HEK293T (cell line): Measurements from ENCODE around the gene TAS2R38.
"Not testable (repeated sequence)": the region's sequence is repeated elsewhere in the genome, so short reads cannot be mapped to it uniquely, and the experiment has no call there.

Source experiments
- ARNT ChIP-seq: fragments of 450-650 bp; IDR thresholded peaks from 2 replicates; pipeline ENCODE4 v1.6.1; 2017; ENCODE audit warnings: mild to moderate bottlenecking
- BHLHE40 ChIP-seq: fragments of 450-650 bp; IDR thresholded peaks from 2 replicates; pipeline ENCODE4 v1.6.1; 2016; ENCODE audit warnings: mild to moderate bottlenecking, moderate library complexity, borderline replicate concordance
- CTBP1 ChIP-seq: fragments of 450-650 bp; IDR thresholded peaks from 2 replicates; pipeline ENCODE4 v1.6.1; 2016; ENCODE audit warnings: borderline replicate concordance
- ELF4 ChIP-seq: fragments of 450-650 bp; IDR thresholded peaks from 2 replicates; pipeline ENCODE4 v1.6.1; 2017; ENCODE audit warnings: antibody characterized with exemption
- FOXA1 ChIP-seq: fragments of 450-650 bp; IDR thresholded peaks from 2 replicates; pipeline ENCODE4 v1.6.1; 2016; ENCODE audit warnings: mild to moderate bottlenecking
- FOXM1 ChIP-seq: fragments of 450-650 bp; IDR thresholded peaks from 2 replicates; pipeline ENCODE4 v1.6.1; 2017; ENCODE audit warnings: mild to moderate bottlenecking, borderline replicate concordance
- HDGF ChIP-seq: fragments of 450-650 bp; IDR thresholded peaks from 2 replicates; pipeline ENCODE4 v1.6.1; 2017; ENCODE audit warnings: antibody characterized with exemption, borderline replicate concordance
- L3MBTL2 ChIP-seq: fragments of 450-650 bp; conservative IDR thresholded peaks from 2 replicates; pipeline ENCODE4 v1.6.1; 2016; ENCODE audit warnings: mild to moderate bottlenecking
- LEF1 ChIP-seq: fragments of 450-650 bp; IDR thresholded peaks from 2 replicates; pipeline ENCODE4 v1.6.1; 2017; ENCODE audit warnings: mild to moderate bottlenecking, borderline replicate concordance
- NFRKB ChIP-seq: fragments of 450-650 bp; IDR thresholded peaks from 2 replicates; pipeline ENCODE4 v1.6.1; 2016; ENCODE audit warnings: mild to moderate bottlenecking, moderate library complexity
- SP1 ChIP-seq: fragments of 450-650 bp; IDR thresholded peaks from 2 replicates; pipeline ENCODE4 v1.6.1; 2017
- SUZ12 ChIP-seq: fragments of 450-650 bp; IDR thresholded peaks from 2 replicates; pipeline ENCODE4 v1.6.1; 2016; ENCODE audit warnings: mild to moderate bottlenecking
- TARDBP ChIP-seq: fragments of 450-650 bp; IDR thresholded peaks from 2 replicates; pipeline ENCODE4 v1.6.1; 2016
- ZNF384 ChIP-seq: fragments of 450-650 bp; IDR thresholded peaks from 2 replicates; pipeline ENCODE4 v1.6.1; 2016

GRCh38 chr7:141985926-141986325 is 12.4 kb upstream of the TAS2R38 start:
- not testable (repeated sequence) for TF ChIP-seq BHLHE40, TARDBP, SP1, HDGF, ZNF384, NFRKB, FOXM1, LEF1, ARNT, FOXA1, SUZ12, L3MBTL2, CTBP1, ELF4
